Measurements from ENCODE around the gene BTN1A1.

- TF ChIP-seq, protein P1, sequence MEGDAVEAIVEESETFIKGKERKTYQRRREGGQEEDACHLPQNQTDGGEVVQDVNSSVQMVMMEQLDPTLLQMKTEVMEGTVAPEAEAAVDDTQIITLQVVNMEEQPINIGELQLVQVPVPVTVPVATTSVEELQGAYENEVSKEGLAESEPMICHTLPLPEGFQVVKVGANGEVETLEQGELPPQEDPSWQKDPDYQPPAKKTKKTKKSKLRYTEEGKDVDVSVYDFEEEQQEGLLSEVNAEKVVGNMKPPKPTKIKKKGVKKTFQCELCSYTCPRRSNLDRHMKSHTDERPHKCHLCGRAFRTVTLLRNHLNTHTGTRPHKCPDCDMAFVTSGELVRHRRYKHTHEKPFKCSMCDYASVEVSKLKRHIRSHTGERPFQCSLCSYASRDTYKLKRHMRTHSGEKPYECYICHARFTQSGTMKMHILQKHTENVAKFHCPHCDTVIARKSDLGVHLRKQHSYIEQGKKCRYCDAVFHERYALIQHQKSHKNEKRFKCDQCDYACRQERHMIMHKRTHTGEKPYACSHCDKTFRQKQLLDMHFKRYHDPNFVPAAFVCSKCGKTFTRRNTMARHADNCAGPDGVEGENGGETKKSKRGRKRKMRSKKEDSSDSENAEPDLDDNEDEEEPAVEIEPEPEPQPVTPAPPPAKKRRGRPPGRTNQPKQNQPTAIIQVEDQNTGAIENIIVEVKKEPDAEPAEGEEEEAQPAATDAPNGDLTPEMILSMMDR (IDR thresholded peaks at IDR 0.05) = no peak
- TF ChIP-seq EZH2 (IDR thresholded peaks at IDR 0.05; ENCODE audit: borderline replicate concordance, insufficient read depth, low read depth, low read length, poor library complexity, severe bottlenecking) = no peak
These were observed 24.0 kb upstream of the BTN1A1 start for GRCh38 chr6:26475823-26476729.

All from B cell (primary cell).